HK-2 (cell line): ENCODE measurements around the gene CALD1.
A peak's percentile ranks its signal among the peaks of the same experiment; 100 is the strongest.

Experiments used
- DNase-seq: peaks from one replicate; pipeline ENCODE4 v3.0.0-alpha.2; 2018; ENCODE audit not compliant: unreplicated experiment

CALD1 gene

GRCh38 chr7:134857958-134858357, 78.5 kb downstream of the CALD1 start:
- DNase-seq, result no peak

GRCh38 chr7:134859783-134860182, 80.3 kb downstream of the CALD1 start:
- no peak for DNase-seq

DNA sequence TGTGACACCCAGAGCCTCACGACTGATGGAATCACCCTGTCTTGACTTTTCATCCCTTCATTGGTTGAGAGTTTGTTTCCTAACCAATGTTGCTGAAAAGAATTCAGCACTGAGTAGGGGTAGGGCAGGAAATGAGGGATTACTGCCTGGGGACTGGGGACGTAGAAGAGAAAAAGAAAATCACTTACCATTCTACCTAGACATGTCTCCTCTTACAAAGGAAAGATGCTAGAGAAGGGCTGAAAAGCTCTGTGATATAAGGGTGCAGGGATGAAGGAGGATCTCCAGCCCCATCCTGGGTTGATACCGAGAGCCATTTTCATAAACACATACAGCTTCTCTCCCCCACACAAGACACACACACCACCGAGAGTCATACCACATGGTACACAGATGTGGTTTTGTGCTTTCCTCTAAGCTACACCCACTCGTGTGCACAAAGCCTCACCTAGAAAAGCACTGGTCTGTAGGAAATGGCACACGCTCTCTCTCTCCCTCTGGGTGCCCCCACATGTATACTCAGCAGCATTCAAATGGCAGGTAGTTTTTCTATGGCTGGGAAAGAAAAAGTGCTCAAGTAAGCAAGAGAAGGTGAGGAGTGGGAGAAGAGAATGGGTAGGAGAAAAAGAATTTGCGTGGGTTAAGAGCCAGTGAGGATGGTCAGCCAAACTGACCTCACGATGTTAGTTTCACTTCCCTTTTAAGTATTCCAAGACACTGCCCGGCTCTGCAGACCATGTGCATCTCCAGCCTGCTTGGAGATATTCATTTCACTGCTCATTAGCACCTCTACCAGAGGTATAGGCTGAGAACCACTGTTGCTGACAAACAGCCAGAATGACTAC, 85.8 kb downstream of the CALD1 start:
- DNase-seq, result no peak

- DNase-seq, result no peak
Observed at GRCh38 chr7:134866617-134867016, 87.2 kb downstream of the CALD1 start.

DNA sequence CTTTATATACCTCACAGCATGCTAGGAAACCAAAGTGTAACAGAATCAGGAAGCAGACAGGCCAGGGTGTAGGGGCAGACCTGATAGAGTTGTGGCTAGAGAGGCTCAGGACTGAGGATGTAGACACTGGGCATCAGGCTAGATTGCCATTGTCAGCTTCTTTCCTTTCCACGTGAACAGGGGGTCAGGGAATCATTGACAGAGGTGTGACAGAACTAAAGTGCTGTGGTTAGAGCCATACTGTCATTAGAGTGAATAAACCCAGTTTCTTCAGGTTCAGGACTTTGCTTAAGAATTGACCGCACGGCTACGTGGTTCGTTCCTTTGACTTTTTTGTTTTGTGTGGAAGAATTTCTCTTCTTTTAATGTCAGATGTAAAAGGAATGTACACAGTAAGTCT, 90.7 kb downstream of the CALD1 start:
- no peak for DNase-seq

- no peak for DNase-seq
Observed at GRCh38 chr7:134870781-134871180, 91.3 kb downstream of the CALD1 start.

DNA sequence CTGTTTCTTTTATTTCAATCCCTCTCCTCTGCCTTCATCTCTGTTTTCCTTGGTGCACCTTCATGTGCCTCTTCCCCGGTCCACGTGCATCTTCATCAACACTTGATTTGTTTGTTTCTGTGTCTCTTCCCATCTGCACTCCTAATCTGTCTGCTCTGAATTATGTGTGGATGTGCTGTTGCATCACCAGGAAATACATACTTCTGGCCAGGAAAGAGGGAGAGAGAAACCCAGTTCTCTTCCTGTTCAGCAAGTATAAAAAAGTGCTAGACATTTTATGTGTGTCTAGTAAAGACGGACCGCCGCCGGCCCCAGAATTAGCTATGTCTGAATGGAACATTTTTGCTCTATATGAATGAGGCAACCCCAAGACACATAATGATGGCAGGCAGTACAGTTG, 93.8 kb downstream of the CALD1 start:
- DNase-seq, result no peak

- no peak for DNase-seq
Observed at GRCh38 chr7:134874407-134874806, 95.0 kb downstream of the CALD1 start.

DNA sequence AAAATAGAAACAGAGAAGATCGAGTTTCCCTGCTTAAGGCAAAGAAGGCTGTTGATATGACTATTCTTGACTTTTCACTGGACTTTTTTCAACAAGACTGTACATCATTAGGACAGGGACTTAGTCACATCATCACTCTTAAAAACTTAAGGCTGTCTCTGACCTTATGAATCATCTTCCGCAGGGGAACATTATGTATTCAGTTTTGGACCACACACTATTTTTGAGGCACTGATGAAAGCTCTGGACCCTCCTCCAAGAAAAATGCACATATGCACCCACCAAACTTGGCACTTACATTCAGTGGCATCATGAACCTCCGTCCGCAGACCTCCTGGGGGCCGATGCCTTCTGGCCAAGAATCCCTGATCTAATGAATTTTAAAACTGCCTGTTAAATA, 96.4 kb downstream of the CALD1 start:
- DNase-seq, result no peak

GRCh38 chr7:134878746-134879357, 99.4 kb downstream of the CALD1 start:
- no peak for DNase-seq

- DNase-seq, result no peak
Observed at GRCh38 chr7:134879815-134880475, 100.5 kb downstream of the CALD1 start.

DNA sequence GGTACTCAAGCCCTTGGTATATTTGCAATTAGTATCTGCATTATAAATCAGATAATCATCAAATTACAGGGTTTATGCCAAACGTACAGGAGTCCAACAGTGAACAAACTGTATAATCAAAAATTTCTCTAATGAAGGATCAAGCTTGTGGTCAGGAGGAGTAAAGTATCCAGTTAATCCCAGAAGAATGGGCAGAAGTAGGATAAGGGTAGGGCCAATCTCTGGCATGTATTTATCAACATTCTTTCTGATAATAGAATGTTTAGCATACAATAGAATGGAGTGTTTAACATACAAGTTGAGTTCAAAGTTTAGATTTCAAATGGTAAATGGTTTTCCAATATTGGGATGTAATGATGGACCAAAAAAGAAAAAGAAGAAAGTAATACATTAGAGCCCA, 103.0 kb downstream of the CALD1 start:
- DNase-seq, result no peak

- no peak for DNase-seq
Observed at GRCh38 chr7:134885967-134886352, 106.5 kb downstream of the CALD1 start.

DNA sequence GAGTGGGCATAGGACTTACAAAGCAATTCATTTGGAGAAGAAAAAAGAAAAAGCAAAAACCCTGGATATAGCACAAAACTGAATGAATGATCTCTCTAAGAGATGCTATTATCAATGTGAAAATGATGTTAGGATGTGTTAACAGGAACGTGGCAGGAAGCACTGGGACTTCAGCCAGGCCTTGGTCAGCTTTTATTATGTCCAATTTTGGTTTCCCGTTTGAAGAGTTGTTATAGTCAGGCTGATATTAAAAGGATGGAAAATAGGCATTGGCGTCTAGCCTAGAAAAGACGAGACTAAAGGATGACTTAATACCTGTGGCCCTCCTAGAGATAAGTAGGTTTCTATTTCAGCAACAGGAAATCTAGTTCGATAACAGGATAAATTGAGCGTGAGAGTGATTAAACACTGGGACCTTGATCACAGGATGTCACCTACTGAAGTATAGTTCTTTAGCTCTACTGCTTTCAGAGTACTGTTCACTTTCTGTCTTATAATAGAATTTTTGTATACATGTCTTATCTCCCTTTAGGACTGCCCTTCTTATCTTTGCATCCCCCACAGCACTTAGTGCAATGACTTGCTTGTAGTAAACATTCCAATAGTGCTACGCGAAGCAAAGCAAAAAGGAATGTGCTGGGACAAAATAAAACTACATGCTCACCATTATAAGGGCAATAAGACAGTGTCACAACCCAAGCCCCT, 107.1 kb downstream of the CALD1 start:
- no peak for DNase-seq

GRCh38 chr7:134887523-134887922, 108.1 kb downstream of the CALD1 start:
- DNase-seq, result no peak

- DNase-seq, result no peak
Observed at GRCh38 chr7:134888141-134888740, 108.8 kb downstream of the CALD1 start.

DNA sequence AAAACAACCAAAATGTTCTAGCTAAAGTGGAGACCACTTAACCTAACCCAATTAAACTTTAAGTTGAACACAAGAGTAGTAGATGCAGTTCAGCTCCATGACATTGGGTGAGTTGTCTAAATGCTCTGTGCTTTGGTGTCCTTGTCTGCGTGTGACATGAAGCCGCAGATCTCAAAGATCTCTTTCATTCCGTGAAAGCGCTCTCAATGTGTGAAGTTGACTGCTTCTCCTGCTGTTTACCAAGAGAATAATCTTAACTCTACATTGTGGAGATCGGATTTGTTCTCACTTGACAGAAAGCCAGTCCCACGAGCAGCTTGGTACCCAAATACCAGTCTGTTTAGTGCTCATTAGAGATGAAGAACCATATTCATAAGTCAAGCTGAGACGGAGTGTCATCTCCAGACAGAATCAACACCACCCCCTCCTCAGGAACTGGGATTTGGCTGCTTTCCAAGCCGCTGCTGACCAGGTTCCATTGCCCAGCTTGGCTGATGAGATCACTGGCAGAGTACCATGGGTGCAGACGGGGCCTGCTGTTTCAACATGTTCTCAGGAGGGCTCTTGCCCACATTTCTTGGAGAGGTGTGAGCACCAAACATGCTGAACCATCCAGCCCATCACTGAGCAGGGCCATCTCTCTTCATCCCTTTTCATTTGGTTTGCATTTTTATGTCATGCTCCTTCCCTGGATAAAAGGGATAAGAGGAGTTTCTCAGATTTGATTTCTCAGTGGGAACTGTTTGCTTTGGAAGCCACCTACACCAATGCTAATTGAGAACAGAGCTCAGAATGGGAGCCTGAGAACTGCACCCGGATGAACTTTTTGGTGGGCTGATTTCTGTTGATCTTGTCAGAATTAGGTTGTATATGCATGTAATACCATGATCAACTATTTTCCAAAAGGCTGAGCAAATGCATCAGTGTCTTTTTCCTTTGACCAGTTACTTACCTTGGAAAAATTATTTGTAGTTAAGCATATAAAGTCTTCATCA, 111.1 kb downstream of the CALD1 start:
- DNase-seq, result peak; percentile 53

DNA sequence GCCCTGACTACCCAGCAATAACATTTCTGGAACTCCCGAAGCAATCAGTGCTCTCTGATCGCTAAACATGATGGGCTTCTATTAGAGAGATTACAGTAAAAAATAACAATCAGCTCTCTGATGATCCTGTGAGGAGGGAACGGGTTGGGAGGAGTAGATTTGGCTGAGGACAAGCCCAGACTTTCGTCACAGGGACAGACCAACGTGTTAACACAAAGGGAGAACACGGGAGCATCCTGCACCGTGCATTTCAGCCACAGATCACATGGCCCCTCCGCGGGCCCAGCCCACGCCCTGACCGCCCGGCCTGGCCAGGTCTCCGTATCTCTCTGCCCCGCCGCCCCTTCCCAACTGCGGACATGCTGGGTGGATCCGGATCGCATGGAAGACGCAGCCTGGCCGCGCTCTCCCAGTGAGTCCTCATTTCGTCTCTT, 111.8 kb downstream of the CALD1 start:
- peak; percentile 87 for DNase-seq

GRCh38 chr7:134891696-134892678, 112.6 kb downstream of the CALD1 start:
- no peak for DNase-seq
